GM12874 (cell line): ENCODE data around the gene PUM1.

ENCODE experiments used
- CTCF ChIP-seq: IDR thresholded peaks from 2 replicates; pipeline ENCODE4 v1.5.1; 2011; ENCODE audit warnings: low read depth, mild to moderate bottlenecking, control low read depth, low read length, moderate library complexity; ENCODE audit not compliant: insufficient read depth

The PUM1 gene

GRCh38 chr1:30982431-30982830 lies 83.1 kb downstream of the PUM1 start:
- no peak for TF ChIP-seq CTCF

GRCh38 chr1:30981172-30981571 lies 84.3 kb downstream of the PUM1 start:
- TF ChIP-seq CTCF, result no peak

- no peak for TF ChIP-seq CTCF
Measured at GRCh38 chr1:30977511-30977910, 88.0 kb downstream of the PUM1 start.

GRCh38 chr1:30977105-30977504 lies 88.4 kb downstream of the PUM1 start:
- no peak for TF ChIP-seq CTCF

- TF ChIP-seq CTCF, result no peak
Measured at GRCh38 chr1:30976143-30976542, 89.4 kb downstream of the PUM1 start.

GRCh38 chr1:30975217-30975616 lies 90.3 kb downstream of the PUM1 start:
- TF ChIP-seq CTCF, result no peak

- TF ChIP-seq CTCF, result no peak
Measured at GRCh38 chr1:30974536-30974935, 91.0 kb downstream of the PUM1 start.

GRCh38 chr1:30971496-30971895 lies 94.0 kb downstream of the PUM1 start:
- TF ChIP-seq CTCF, result no peak
